HG02798 (cell line): Measurements from ENCODE around the gene VAC14.
"Not testable (repeated sequence)": the region's sequence is repeated elsewhere in the genome, so short reads cannot be mapped to it uniquely, and the experiment has no call there.

Experiments
- ATAC-seq: cut with Tn5 transposase; IDR thresholded peaks from one replicate; pipeline ENCODE4 v1.9.1; 2021; ENCODE audit warnings: mild to moderate bottlenecking; ENCODE audit not compliant: unreplicated experiment, poor library complexity

Gene VAC14

DNA sequence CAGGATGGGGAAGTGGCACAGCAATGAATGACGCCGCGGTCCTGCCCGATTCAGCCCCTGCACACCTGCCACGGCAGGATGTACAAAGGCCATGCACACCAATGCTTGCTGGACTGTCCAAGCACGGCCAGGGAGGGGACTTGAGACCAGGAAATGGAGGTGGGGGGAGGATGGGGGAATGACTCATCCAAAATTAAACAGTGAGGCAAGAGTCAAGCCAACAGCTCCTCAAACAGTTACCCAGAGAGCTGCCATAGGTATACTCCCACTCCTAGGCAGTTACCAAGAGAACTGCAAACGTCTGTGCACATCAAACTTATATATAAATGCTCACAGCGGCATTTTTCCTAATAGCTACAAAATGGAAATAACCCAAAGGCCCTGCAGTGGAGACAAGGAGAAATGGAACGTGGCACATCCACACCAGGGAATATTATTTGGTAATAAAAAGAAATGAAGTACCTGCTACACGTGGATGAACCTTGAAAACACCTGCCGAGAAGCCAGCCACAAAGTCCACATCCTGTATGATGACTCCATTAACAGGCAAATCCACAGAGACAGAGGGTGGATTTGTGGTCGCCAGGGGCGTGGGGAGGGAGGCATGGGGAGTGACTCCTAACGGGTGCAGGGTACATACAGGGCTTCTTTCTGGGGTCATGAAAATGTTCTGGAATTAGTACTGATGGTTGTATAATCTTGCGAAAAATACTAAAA lies 54.1 kb downstream of the VAC14 start:
- no peak for ATAC-seq

- ATAC-seq: no peak
These were observed 54.8 kb downstream of the VAC14 start for GRCh38 chr16:70746040-70746707.

- no peak for ATAC-seq
These were observed 55.4 kb downstream of the VAC14 start for GRCh38 chr16:70745536-70746025.

DNA sequence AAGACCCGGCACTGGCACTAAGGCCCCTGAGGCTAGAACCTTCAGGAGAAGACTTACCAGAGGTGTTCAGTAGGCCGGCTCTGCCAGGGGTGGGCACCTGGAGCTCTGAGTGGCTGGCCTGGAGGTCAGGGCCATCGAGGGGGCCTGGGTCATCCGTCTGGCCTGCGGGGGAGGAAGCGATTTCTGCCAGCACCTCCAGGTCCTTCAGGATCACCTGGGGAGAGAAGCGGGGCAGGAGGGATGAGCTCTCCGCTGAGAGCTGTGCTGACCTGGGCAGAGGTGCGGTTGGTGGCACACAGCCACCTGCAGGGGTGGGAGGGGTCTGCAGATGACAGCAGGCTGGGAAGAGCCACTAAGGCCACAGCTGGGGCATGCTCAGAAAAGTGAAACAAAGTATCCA lies 56.6 kb downstream of the VAC14 start:
- ATAC-seq: no peak

GRCh38 chr16:70743791-70744190 lies 57.2 kb downstream of the VAC14 start:
- ATAC-seq: no peak

- ATAC-seq: not testable (repeated sequence)
These were observed 58.0 kb downstream of the VAC14 start for GRCh38 chr16:70742967-70743366.

DNA sequence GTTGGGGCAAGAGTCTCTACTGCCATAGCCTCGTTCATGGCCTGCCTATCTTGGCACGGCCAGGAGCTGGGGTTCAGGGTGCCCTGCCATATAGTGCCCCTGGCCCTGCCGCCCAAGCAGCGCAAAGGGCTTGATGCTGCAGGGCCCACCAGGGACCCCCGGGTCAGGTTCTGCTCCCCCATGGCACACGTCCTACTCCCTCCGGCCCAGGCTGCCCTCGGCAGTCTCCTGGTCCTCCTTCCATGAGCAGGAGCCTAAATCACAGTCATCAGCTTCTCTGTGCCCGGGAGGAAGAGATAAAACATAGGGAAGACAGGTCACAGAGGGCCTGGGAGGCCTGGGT lies 59.2 kb downstream of the VAC14 start:
- ATAC-seq: no peak

GRCh38 chr16:70740914-70741782 lies 59.8 kb downstream of the VAC14 start:
- no peak for ATAC-seq

GRCh38 chr16:70740174-70740913 lies 60.6 kb downstream of the VAC14 start:
- no peak for ATAC-seq

DNA sequence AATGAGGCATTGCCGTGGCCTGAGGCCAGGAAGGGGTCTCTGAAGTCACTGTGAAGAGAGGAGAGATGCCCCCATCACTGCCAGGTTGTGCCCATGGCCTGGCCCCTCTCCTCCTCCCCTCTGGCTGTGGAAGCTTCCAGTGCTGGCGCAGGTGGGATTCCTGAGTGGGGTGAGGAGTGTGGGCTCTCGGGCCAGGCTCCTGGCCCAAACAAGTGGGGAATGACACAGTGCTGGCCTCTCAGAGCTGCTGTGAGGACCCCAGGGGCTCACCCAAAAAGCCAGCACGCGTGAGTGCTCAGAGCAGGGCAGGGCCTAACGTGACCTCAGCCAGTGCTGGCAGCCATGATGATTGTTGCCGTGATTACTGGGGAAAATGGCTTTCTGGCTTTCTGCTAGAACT lies 61.6 kb downstream of the VAC14 start:
- ATAC-seq: no peak

DNA sequence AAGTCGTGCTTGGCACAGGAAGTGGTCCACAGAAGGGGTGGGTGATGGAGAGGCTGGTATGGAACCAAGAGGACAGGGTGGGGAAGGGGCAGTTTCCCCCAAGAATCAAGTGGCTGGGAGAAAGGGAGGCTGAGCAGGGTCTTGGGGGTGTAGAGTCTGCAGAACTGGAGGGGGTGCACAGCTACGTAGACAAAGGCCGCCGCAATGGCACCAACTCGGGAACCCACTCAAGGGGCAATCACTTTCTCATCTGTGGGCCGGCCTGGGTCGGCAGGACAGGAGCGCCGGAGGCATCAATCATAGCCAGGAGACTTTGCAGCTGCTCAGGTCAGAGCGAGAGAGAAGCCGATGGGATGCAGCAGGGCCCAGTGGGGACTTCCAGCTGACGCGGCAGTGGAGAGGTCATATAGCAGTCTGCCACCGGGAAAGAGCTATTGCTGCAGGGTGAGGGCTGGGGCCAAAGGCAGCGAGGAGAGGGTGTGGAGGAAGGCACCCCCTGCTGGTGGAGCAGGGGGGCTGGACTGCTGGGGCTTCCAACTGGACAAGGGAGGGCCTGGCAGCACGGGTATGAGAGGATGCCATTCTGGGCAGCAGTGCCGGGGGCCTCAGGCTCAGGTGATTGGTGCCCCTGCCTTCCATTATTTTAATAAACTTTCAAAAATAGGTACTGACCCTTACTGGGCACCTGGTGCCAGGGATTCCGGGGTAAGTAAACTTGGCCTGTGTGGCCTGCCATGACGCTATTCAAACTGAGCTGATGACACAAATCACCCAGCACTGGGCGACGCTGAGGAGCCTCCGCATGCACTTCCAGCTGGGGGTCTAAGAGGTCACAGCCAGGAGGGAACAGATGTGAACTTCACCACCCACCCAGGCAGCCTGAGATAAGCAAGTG lies 62.6 kb downstream of the VAC14 start:
- ATAC-seq: no peak

DNA sequence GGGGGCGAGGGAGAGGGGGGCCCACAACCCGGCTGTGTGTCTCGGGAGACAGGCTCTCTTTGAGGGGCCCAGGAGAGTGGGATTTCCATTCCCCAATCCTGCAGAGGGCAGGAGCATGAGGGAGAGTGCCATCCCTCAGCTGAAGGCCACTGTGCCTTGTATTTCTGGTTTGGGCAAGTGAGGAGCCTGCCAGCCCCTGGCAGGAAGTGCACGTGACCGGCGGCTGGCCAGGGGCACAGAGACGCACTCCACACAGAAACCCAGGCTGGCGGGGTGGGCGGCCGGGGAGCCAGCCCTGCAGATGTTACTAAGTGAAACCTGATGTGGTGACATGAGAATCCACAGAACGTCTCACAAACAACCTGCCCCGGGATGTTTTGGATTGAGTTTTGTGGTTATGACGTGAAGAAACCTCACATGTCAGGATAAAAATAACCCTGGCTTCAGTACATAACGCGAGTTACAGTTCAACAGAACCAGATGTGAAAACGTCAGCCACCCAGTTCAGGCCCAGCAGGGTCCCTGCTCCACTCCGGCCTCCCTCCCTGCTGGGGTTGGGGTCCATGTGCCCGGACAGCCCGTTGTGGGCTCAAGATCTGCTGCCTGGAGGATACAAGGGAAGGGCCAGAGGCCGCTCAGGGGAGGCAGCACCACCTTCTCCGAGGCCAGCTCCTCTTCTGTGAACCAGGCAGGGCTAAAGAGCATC lies 63.4 kb downstream of the VAC14 start:
- ATAC-seq: peak; percentile 92

DNA sequence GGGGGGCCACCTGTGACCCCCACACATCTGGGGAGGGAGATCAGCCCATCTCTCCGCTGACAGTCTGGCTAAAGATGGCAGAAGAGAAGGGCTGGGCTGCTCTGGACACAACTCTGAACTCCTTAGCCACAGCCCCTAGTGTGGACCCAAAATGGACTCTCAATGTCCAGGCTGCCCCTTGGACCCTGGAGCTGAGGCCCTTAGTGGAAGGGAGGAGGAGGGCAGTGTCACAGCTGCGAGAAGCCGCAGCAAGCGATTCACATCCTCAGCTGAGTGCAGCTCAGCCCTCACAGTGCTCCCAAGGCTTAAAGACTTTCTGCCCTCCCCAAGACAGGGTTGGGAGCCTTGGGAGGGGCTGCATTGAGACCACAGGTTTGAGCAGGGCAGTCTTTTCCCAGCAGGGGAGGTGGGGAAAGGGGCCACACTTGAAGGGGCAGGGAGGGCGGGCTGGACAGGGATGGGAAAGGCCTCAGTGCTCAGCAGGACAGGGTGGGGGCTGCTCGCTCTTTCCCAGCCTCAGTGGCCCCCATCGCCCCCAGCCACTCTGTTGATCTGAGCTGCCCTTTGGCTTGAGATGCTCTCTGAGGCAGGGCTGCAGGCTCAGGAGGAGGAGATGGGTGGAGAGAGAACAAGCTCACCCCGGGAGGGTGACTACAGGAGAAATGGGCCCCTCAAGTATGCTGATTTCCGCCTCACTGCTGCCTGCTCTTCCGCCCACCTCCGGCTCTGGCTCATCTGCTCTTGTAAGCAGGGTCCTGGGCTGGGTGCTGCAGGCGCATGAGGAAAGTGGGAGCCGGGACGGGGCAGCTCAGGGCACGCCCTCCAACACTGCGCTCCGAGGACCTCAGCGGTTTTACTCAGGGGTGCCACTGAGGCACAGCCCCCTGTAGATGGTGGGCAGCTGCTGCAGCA lies 64.2 kb downstream of the VAC14 start:
- ATAC-seq: no peak

- no peak for ATAC-seq
These were observed 65.6 kb downstream of the VAC14 start for GRCh38 chr16:70735141-70735979.

DNA sequence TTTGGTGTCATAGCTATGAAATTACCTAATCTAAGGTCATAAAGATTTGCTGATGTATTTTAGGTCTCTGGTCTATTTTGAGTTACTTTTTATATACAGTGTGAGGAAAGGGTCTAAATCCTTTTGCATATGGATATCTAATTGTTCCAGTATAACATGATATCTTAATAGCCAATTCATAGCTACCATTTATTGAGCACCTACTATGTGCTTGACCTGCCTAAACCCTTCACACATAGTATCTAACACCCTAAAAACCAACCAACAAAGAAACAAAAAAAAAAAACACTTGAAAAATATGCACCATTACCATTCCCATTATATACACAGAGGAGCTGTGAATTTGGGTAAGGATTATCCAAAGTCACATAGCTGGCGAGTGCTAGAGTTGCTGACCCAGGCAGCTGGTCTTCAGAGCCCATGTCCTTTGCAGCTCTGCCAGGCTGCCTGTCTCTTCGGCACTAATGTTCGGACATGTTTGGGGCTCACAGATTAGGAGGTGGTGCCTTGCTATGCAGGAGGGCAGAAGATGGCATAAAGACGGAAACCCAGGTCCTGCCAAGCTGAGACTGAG lies 66.3 kb downstream of the VAC14 start:
- no peak for ATAC-seq

DNA sequence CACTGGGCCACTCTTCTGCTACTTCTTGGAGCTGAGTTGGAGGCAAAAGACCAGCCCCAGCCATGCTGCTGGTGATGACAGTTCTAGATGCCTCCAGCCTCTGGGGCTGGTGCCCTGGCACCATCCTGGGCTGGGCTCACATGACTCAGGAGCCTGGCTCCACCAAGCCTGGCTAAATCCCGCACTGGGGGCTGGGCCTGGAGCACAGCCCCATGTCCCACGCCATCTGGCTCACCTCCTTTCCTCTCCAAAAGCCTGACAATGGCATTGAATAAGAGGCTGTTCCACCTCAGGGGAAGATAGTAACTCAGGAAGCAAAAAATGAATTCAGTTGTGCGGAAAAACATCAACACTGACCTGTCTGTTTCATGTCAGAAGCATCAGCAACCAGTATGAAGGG lies 70.0 kb downstream of the VAC14 start:
- ATAC-seq: no peak

GRCh38 chr16:70730031-70730430 lies 70.9 kb downstream of the VAC14 start:
- no peak for ATAC-seq
